Effector memory CD4-positive, alpha-beta T cell (primary cell): Measurements from ENCODE around the gene WNT3.

Experiments used
- DNase-seq, 3 donors: peaks; one replicate each; pipeline ENCODE4 v3.0.0-alpha.2; 2020
- H3K27ac ChIP-seq: 2 replicates; pipeline ENCODE4 v1.7.0; 2013; ENCODE audit warnings: mild to moderate bottlenecking, low read length, moderate library complexity; ENCODE audit not compliant: insufficient read depth, poor library complexity, severe bottlenecking
- H3K27me3 ChIP-seq: replicated peaks from 2 replicates; pipeline ENCODE4 v1.7.0; 2013; ENCODE audit warnings: mild to moderate bottlenecking, low read length; ENCODE audit not compliant: insufficient read depth, control insufficient read depth, poor library complexity, severe bottlenecking
- H3K36me3 ChIP-seq: 2 replicates; pipeline ENCODE4 v1.7.0; 2013; ENCODE audit warnings: mild to moderate bottlenecking, low read length, moderate library complexity; ENCODE audit not compliant: control insufficient read depth, insufficient read depth
- H3K4me1 ChIP-seq: 2 replicates; pipeline ENCODE4 v1.7.0; 2013; ENCODE audit warnings: low read length, mild to moderate bottlenecking; ENCODE audit not compliant: control insufficient read depth, insufficient read depth, poor library complexity, severe bottlenecking
- H3K4me3 ChIP-seq: 2 replicates; pipeline ENCODE4 v1.7.0; 2013; ENCODE audit warnings: low read length, low read depth, mild to moderate bottlenecking; ENCODE audit not compliant: insufficient read depth, poor library complexity, severe bottlenecking
- H3K9me3 ChIP-seq: 2 replicates; pipeline ENCODE4 v1.7.0; 2013; ENCODE audit warnings: mild to moderate bottlenecking, low read length, moderate library complexity; ENCODE audit not compliant: control insufficient read depth

The WNT3 gene

DNA sequence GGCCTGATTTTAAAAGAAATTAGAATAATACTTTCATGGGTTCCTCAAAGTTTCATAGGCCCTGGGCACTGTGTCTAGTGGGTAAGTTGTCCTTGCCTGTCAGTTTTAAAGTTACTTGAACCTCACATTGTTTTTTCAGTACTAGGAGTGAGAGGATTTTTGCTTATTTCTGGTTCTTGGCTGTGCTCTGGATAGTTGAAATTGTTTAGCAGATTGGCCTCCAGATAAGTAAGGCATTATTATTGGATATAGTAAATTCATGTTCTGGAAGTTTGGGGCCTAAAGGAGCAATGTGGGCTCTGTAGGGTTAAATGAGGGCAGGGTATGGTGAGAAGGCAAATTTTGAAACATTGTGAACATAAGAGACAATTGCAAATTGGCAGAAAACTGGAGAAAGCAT, 78.5 kb downstream of the WNT3 start:
- H3K27ac ChIP-seq: no peak overlapping the region
- no peaks in the 10 kb centered on the region for H3K9me3 ChIP-seq
- no peak overlapping the region for H3K4me3 ChIP-seq
- no peaks in the 10 kb centered on the region for H3K4me1 ChIP-seq
- no peaks in the 10 kb centered on the region for H3K36me3 ChIP-seq
- H3K27me3 ChIP-seq: no peaks in the 10 kb centered on the region
- no peak for DNase-seq

DNA sequence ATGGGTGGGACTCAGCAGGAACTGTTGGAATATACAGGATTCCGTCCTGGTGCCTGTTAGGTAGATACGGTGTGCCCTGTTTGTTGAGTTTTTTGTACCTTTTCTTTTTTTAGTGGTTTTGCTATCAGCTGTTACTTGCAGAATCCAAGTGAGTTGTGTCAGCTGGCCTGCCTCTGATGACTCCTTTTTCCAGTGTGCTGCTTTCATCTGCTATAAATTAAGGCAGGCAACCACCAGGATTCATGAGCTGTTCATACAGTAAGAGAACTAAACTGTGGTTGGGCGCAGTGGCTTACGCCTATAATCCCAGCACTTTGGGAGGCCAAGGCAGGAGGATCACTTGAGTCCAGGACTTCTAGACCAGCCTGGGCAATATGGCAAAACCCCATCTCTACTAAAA, 79.9 kb downstream of the WNT3 start:
- Histone ChIP-seq H3K9me3 (no peaks in the 10 kb centered on the region), H3K27me3 (no peaks in the 10 kb centered on the region), H3K4me1 (no peaks in the 10 kb centered on the region), H3K27ac (no peak overlapping the region), H3K4me3 (no peak overlapping the region), H3K36me3 (no peaks in the 10 kb centered on the region)
- no peak for DNase-seq

DNA sequence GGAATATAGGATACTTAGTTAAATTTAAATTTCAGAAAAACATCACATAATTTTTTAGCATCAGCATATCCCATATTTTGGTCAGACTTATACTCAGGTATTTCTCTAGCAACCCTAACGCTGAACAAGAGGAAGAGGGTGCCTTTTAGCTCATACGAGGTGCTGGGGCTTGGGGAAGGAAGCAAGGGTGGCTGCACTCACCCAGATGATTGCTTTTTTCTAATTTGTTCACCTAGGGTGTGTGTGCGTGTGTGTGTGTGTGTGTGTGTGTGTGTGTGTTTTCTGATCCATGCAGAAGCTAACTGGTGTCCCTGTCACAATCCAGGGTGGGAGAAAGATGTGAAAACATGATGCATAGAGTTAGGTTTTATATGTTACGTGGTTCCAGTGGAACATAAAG, 81.2 kb downstream of the WNT3 start:
- Histone ChIP-seq H3K36me3 (no peaks in the 10 kb centered on the region), H3K9me3 (no peaks in the 10 kb centered on the region), H3K27ac (no peak overlapping the region), H3K4me3 (no peak overlapping the region), H3K27me3 (no peaks in the 10 kb centered on the region), H3K4me1 (no peaks in the 10 kb centered on the region)
- DNase-seq: no peak

DNA sequence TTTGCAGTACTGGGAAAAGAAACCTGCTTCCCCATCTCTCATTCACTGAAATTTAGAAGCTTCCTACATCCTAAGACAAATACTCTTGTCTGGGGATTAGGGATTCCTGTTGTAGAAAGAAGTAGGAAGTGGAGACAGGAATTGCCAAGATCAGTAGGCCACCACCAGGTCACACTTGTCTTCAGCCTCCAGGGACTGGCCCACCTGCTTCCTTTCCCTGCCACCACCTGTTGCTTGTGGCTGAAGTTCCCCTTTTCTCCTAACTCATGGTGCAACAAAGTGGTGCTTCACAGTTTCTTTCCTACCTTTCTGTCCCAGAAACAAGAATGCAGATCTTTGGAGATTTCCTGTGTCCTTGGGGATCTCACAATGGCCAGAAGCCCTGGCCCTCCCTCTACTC, 82.4 kb downstream of the WNT3 start:
- Histone ChIP-seq H3K4me1 (no peaks in the 10 kb centered on the region), H3K9me3 (no peaks in the 10 kb centered on the region), H3K4me3 (no peak overlapping the region), H3K36me3 (no peaks in the 10 kb centered on the region), H3K27ac (no peak overlapping the region), H3K27me3 (no peaks in the 10 kb centered on the region)
- no peak for DNase-seq

DNA sequence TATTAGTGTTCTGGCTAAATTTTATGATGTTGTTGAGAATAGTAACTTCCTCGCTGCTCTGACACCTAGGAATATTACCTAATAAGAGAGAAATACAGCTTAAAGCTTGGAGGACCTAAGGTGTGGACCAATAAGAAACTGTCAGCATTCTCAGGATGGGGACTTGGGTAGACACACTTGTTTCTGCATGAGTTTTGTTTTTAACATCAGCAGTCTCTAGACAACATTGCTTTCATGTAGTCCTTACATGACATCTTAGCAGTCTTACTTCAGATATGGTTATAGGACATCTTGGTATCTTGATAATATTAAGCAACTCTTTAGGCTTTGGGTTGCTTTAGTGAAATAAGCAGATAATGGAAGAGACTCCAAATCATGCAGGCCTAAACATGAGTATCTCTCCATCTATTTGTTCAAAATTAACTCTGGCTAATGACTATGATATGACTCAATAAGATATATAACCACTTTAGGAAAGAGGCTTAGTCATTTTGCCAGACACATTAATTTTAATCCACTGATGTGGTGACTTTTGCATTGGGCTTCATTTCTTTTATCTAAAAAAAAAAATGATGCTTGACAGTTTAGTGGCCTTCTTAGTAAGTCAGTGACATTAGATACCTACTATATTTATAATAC, 84.5 kb downstream of the WNT3 start:
- Histone ChIP-seq H3K27me3 (no peaks in the 10 kb centered on the region), H3K4me3 (no peak overlapping the region), H3K9me3 (no peaks in the 10 kb centered on the region), H3K27ac (no peak overlapping the region), H3K4me1 (no peaks in the 10 kb centered on the region), H3K36me3 (no peaks in the 10 kb centered on the region)
- DNase-seq: no peak

DNA sequence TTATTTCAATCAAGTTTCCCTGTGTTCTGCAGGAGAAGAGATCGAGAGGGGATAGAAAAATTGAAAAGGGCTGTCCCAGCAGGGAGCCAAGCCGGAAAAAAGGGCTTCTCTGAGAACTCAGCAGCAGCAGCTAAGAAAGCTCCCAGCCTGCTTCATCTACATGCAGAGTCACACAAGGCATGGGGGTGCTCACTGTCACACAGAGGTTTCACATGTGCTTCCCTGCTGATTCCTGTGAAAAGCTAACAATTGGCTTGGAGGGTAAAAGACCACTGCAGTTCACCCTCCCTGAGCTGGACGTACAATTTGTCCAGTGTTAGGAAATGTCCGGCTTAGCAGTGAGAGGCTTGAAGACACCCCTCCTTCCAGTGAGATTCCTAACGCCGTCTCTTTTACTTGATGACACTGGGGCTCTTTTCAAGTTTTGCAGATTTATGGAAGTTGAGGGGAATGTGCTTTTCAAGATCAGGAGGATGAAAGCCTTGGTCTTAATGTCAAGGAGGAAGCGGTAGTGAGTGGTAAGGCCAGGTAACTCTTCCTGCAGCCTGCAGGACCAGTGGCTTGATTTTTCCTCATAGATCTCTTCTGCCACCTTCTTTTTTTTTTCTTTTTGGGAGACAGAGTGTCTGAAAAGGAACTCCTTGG, 85.6 kb downstream of the WNT3 start:
- Histone ChIP-seq H3K36me3 (no peaks in the 10 kb centered on the region), H3K27me3 (no peaks in the 10 kb centered on the region), H3K4me1 (no peaks in the 10 kb centered on the region), H3K27ac (no peak overlapping the region), H3K4me3 (no peak overlapping the region), H3K9me3 (no peaks in the 10 kb centered on the region)
- no peak for DNase-seq

DNA sequence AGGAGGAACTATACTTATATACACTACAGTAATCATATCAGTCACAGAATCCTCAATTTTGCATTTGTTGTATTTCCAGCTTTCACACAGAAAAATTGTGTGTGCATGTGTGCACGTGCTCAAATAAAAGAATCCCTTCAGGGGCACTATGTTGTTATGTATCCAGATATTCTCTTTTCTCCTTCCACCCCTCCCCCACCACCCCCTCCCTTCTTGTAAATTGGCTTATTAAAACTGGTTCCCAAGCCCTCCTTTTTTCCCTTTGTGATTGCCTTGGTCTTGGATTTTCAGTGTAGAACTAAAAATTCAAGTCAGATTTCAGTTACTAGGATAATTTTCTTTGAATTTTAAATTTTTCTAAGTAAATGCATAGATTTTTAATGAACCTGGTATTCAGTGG, 86.3 kb downstream of the WNT3 start:
- H3K4me3 ChIP-seq: no peak overlapping the region
- no peaks in the 10 kb centered on the region for H3K36me3 ChIP-seq
- DNase-seq: no peak
- H3K27me3 ChIP-seq: no peaks in the 10 kb centered on the region
- H3K27ac ChIP-seq: no peak overlapping the region
- no peaks in the 10 kb centered on the region for H3K9me3 ChIP-seq
- H3K4me1 ChIP-seq: no peaks in the 10 kb centered on the region

DNA sequence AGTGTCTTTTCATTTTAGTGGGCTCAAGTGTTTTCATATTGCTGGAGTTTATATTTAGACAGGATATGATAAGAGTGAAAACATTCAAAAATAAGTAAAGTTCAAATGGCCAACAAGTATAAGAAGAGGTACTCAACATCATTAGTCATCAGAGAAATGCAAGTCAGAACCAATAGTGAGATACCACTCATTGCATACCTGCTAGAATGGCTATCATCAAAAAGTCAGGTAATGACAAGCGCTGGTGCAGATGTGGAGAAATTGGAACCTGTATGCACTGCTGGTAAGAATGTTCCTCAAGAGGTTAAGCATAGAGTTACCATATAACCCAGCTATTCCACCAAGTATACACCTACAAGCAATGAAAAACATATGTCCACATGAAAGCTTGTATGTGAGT, 87.8 kb downstream of the WNT3 start:
- no peak for DNase-seq
- H3K4me1 ChIP-seq: no peaks in the 10 kb centered on the region
- H3K27ac ChIP-seq: no peak overlapping the region
- H3K4me3 ChIP-seq: no peak overlapping the region
- H3K9me3 ChIP-seq: no peaks in the 10 kb centered on the region
- no peaks in the 10 kb centered on the region for H3K27me3 ChIP-seq
- no peaks in the 10 kb centered on the region for H3K36me3 ChIP-seq

DNA sequence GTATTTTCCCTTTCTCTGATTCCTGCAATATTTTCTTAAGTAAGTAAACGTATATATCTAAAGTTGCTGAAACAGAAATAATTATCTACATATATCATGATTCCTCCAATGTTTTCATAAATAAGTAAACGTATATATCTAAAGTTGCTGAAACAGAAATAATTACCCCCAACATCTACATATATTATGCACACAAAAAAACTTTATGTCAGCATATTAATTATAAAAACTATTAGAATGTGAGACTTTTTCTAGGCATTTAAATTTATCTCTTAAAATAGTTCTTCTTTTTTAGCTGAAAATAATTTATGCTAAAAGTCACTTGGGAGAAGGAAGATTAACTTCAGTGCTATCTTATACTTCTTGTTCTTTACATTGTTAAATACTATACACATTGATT, 88.5 kb downstream of the WNT3 start:
- Histone ChIP-seq H3K36me3 (no peaks in the 10 kb centered on the region), H3K27ac (no peak overlapping the region), H3K27me3 (no peaks in the 10 kb centered on the region), H3K4me3 (no peak overlapping the region), H3K4me1 (no peaks in the 10 kb centered on the region), H3K9me3 (no peaks in the 10 kb centered on the region)
- no peak for DNase-seq

DNA sequence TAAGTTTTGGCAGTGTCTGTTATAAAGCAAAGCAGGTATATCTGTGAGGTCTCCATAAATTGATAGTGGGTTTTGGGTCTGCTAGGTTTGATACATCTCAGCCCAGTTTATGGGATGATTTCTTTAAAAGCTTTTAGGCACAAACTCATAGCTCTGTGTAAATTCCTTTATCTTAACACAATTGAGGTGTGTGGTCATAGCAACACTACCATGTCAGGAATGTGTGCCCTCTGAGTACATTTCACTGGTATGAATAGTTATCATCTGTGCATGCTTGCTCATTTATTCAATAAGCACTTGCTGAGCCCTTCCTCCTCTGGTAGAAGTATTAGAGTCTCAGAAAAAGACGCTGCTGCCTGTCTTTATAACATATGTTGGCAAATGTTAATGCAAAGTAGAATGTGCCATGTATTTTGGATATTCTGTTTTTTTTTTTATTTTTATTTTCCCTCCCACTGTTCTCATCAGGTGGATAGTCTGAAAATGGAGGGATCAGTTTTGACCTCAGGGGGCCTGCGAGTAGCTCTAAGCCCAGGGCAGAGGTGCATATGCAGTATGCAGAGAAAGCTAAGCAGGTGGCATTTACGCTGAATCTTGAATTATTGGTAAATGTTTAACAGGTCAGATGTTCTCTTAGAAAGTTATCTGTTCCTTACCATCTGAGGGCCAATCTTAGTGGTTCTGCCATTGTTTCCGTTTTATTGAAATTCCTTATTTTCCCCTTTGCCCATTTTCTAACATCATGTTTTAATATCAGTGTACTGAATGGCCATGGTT, 90.7 kb downstream of the WNT3 start:
- no peak for DNase-seq
- no peaks in the 10 kb centered on the region for H3K4me1 ChIP-seq
- no peaks in the 10 kb centered on the region for H3K36me3 ChIP-seq
- no peak overlapping the region for H3K27ac ChIP-seq
- no peak overlapping the region for H3K4me3 ChIP-seq
- no peaks in the 10 kb centered on the region for H3K9me3 ChIP-seq
- H3K27me3 ChIP-seq: no peaks in the 10 kb centered on the region
